HEK293 (cell line): ENCODE results near the gene HTR1D.
A peak's percentile ranks its signal among the peaks of the same experiment; 100 is the strongest.

Source experiments
- BCL11B ChIP-seq: fragments of 450-650 bp; formaldehyde crosslinking; IDR thresholded peaks from 2 replicates; pipeline ENCODE4 v1.5.1; 2016; ENCODE audit warnings: low read depth, missing biosample characterization, missing genetic modification characterization
- IKZF3 ChIP-seq: fragments of 450-650 bp; IDR thresholded peaks from 2 replicates; pipeline ENCODE4 v1.5.0; 2018; ENCODE audit warnings: missing biosample characterization, mild to moderate bottlenecking, missing genetic modification characterization, moderate library complexity
- KLF7 ChIP-seq: fragments of 450-650 bp; formaldehyde crosslinking; IDR thresholded peaks from 2 replicates; pipeline ENCODE4 v1.5.1; 2016; ENCODE audit warnings: missing biosample characterization, missing genetic modification characterization, borderline replicate concordance
- PRDM1 ChIP-seq: fragments of 450-650 bp; formaldehyde crosslinking; IDR thresholded peaks from 2 replicates; pipeline ENCODE4; 2016; ENCODE audit warnings: missing biosample characterization, missing genetic modification characterization
- SP7 ChIP-seq: fragments of 450-650 bp; formaldehyde crosslinking; IDR thresholded peaks from 2 replicates; pipeline ENCODE4 v1.5.1; 2016; ENCODE audit warnings: missing biosample characterization, missing genetic modification characterization
- TRIM28 ChIP-seq: IDR thresholded peaks from 2 replicates; pipeline ENCODE4 v1.6.1; 2011; ENCODE audit warnings: low read length, control low read depth, borderline replicate concordance
- ZBTB17 ChIP-seq: fragments of 450-650 bp; formaldehyde crosslinking; IDR thresholded peaks from 2 replicates; pipeline ENCODE4 v1.5.1; 2016; ENCODE audit warnings: missing biosample characterization, missing genetic modification characterization
- ZBTB20 ChIP-seq: fragments of 450-650 bp; formaldehyde crosslinking; IDR thresholded peaks from 2 replicates; pipeline ENCODE4 v1.5.1; 2016; ENCODE audit warnings: missing biosample characterization, missing genetic modification characterization
- ZFHX2 ChIP-seq: fragments of 450-650 bp; formaldehyde crosslinking; conservative IDR thresholded peaks from 2 replicates; pipeline ENCODE4 v1.5.1; 2016; ENCODE audit warnings: missing biosample characterization, missing genetic modification characterization
- ZNF10 ChIP-seq: fragments of 450-650 bp; formaldehyde crosslinking; IDR thresholded peaks from 2 replicates; pipeline ENCODE4 v1.5.1; 2017; ENCODE audit warnings: missing biosample characterization, missing genetic modification characterization
- ZNF16 ChIP-seq: fragments of 450-650 bp; formaldehyde crosslinking; IDR thresholded peaks from 2 replicates; pipeline ENCODE4 v1.5.1; 2016; ENCODE audit warnings: low read depth, missing biosample characterization, missing genetic modification characterization
- ZNF169 ChIP-seq: fragments of 450-650 bp; formaldehyde crosslinking; IDR thresholded peaks from 2 replicates; pipeline ENCODE4 v1.5.1; 2016; ENCODE audit warnings: missing biosample characterization, missing genetic modification characterization
- ZNF175 ChIP-seq: fragments of 450-650 bp; formaldehyde crosslinking; IDR thresholded peaks from 2 replicates; pipeline ENCODE4 v1.5.1; 2016; ENCODE audit warnings: missing biosample characterization, missing genetic modification characterization
- ZNF221 ChIP-seq: fragments of 450-650 bp; formaldehyde crosslinking; IDR thresholded peaks from 2 replicates; pipeline ENCODE4 v1.5.1; 2017; ENCODE audit warnings: missing biosample characterization, missing genetic modification characterization, borderline replicate concordance
- ZNF248 ChIP-seq: fragments of 450-650 bp; formaldehyde crosslinking; IDR thresholded peaks from 2 replicates; pipeline ENCODE4 v1.5.1; 2017; ENCODE audit warnings: missing biosample characterization, missing genetic modification characterization
- ZNF266 ChIP-seq: fragments of 450-650 bp; formaldehyde crosslinking; IDR thresholded peaks from 2 replicates; pipeline ENCODE4 v1.5.1; 2016; ENCODE audit warnings: missing biosample characterization, missing genetic modification characterization, low read depth
- ZNF510 ChIP-seq: fragments of 450-650 bp; formaldehyde crosslinking; IDR thresholded peaks from 2 replicates; pipeline ENCODE4 v1.5.1; 2018; ENCODE audit warnings: mild to moderate bottlenecking, missing genetic modification characterization, missing biosample characterization; ENCODE audit not compliant: insufficient replicate concordance
- ZNF521 ChIP-seq: fragments of 450-650 bp; formaldehyde crosslinking; IDR thresholded peaks from 2 replicates; pipeline ENCODE4 v1.5.1; 2017; ENCODE audit warnings: missing biosample characterization, mild to moderate bottlenecking, missing genetic modification characterization
- ZNF549 ChIP-seq: fragments of 450-650 bp; IDR thresholded peaks from 2 replicates; pipeline ENCODE4 v1.5.1; 2018; ENCODE audit warnings: missing biosample characterization, missing genetic modification characterization, mild to moderate bottlenecking, inconsistent platforms, moderate library complexity
- ZNF571 ChIP-seq: fragments of 450-650 bp; formaldehyde crosslinking; IDR thresholded peaks from 2 replicates; pipeline ENCODE4 v1.5.0; 2017; ENCODE audit warnings: missing biosample characterization, missing genetic modification characterization
- ZNF600 ChIP-seq: fragments of 450-650 bp; formaldehyde crosslinking; IDR thresholded peaks from 2 replicates; pipeline ENCODE4 v1.5.1; 2016; ENCODE audit warnings: missing biosample characterization, missing genetic modification characterization
- ZNF621 ChIP-seq: fragments of 450-650 bp; formaldehyde crosslinking; IDR thresholded peaks from 2 replicates; pipeline ENCODE4 v1.5.1; 2017; ENCODE audit warnings: missing biosample characterization, missing genetic modification characterization
- ZNF623 ChIP-seq: fragments of 450-650 bp; formaldehyde crosslinking; IDR thresholded peaks from 2 replicates; pipeline ENCODE4 v1.5.1; 2016; ENCODE audit warnings: missing biosample characterization, missing genetic modification characterization
- ZNF658 ChIP-seq: fragments of 450-650 bp; formaldehyde crosslinking; IDR thresholded peaks from 2 replicates; pipeline ENCODE4; 2016; ENCODE audit warnings: missing biosample characterization, missing genetic modification characterization
- ZNF660 ChIP-seq: fragments of 450-650 bp; IDR thresholded peaks from 2 replicates; pipeline ENCODE4 v1.5.1; 2018; ENCODE audit warnings: missing biosample characterization, mild to moderate bottlenecking, missing genetic modification characterization
- ZNF837 ChIP-seq: fragments of 450-650 bp; formaldehyde crosslinking; IDR thresholded peaks from 2 replicates; pipeline ENCODE4 v1.5.1; 2016; ENCODE audit warnings: missing biosample characterization, missing genetic modification characterization
- ZXDB ChIP-seq: fragments of 450-650 bp; formaldehyde crosslinking; IDR thresholded peaks from 2 replicates; pipeline ENCODE4 v1.5.1; 2016; ENCODE audit warnings: missing biosample characterization, missing genetic modification characterization
- TF ChIP-seq, protein P1 (sequence below): fragments of 450-650 bp; formaldehyde crosslinking; conservative IDR thresholded peaks from 2 replicates; pipeline ENCODE4 v1.5.1; 2016; ENCODE audit warnings: low read depth, missing biosample characterization, missing genetic modification characterization
- TF ChIP-seq, protein P2 (sequence below): fragments of 450-650 bp; formaldehyde crosslinking; IDR thresholded peaks from 2 replicates; pipeline ENCODE4 v1.5.1; 2016; ENCODE audit warnings: missing biosample characterization, missing genetic modification characterization
- TF ChIP-seq, protein P3 (sequence below): fragments of 450-650 bp; formaldehyde crosslinking; conservative IDR thresholded peaks from 2 replicates; pipeline ENCODE4 v1.5.1; 2016; ENCODE audit warnings: low read depth, missing biosample characterization, missing genetic modification characterization

HTR1D gene

DNA sequence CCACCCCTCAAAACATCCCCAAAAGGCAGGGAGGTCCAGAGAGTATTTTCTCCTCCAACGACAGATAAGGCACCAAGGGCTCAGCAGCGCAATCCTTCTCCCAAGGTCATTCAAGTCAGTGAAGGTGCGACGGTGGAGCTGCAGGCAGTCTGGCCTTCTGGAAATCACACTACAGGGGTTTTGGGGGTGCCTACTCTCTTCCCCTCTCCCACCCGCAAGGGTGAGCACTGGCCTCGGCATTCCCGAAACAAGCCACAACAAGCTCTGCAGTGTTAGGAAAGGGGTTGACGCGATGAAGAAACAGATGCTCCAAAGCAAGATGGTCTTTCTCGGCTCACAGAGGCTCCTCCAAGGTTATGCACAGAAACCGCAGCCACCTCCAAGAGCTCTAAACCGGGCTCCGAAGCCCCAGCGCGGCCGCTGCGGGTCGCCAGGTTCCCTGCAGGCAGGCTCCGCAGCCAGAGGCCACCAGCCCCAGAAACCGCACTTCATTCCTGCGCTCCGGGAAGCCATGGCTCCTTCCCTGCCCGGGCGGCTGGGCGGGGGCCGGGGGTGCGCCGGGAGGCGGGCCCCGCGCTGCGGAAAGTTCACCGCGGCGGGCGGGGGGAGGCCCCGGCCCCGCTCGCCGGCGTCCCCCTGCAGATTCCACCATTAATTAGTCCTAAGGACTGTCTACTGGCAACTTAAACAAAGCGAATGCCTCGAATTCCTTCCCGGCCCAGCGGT, 49.8 kb downstream of the HTR1D start (continued):
- TF ChIP-seq, protein P1, sequence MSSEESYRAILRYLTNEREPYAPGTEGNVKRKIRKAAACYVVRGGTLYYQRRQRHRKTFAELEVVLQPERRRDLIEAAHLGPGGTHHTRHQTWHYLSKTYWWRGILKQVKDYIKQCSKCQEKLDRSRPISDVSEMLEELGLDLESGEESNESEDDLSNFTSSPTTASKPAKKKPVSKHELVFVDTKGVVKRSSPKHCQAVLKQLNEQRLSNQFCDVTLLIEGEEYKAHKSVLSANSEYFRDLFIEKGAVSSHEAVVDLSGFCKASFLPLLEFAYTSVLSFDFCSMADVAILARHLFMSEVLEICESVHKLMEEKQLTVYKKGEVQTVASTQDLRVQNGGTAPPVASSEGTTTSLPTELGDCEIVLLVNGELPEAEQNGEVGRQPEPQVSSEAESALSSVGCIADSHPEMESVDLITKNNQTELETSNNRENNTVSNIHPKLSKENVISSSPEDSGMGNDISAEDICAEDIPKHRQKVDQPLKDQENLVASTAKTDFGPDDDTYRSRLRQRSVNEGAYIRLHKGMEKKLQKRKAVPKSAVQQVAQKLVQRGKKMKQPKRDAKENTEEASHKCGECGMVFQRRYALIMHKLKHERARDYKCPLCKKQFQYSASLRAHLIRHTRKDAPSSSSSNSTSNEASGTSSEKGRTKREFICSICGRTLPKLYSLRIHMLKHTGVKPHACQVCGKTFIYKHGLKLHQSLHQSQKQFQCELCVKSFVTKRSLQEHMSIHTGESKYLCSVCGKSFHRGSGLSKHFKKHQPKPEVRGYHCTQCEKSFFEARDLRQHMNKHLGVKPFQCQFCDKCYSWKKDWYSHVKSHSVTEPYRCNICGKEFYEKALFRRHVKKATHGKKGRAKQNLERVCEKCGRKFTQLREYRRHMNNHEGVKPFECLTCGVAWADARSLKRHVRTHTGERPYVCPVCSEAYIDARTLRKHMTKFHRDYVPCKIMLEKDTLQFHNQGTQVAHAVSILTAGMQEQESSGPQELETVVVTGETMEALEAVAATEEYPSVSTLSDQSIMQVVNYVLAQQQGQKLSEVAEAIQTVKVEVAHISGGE (tag by site-specific recombination), result no peak
- TF ChIP-seq ZNF266 (tag by site-specific recombination) (no peak), IKZF3 (tag by site-specific recombination) (peak; percentile 86), ZNF660 (tag by site-specific recombination) (peak; percentile 39; the same call in 1 of the 2 replicates), ZNF549 (tag by site-specific recombination) (no peak), ZBTB17 (tag by site-specific recombination) (peak; percentile 50; the same call in 1 of the 2 replicates), ZNF600 (peak; percentile 95), ZBTB20 (tag by site-specific recombination) (peak; percentile 86), SP7 (tag by site-specific recombination) (peak; percentile 37; the same call in 1 of the 2 replicates), ZNF658 (tag by site-specific recombination) (no peak), ZNF169 (no peak), ZNF16 (tag by site-specific recombination) (no peak), ZNF248 (tag by site-specific recombination) (no peak), ZXDB (tag by site-specific recombination) (no peak), KLF7 (tag by site-specific recombination) (no peak), ZNF10 (tag by site-specific recombination) (no peak), ZNF571 (tag by site-specific recombination) (no peak), ZNF175 (tag by site-specific recombination) (no peak), ZNF621 (no peak), ZNF521 (tag by site-specific recombination) (no peak), ZNF221 (tag by site-specific recombination) (no peak), PRDM1 (no peak), TRIM28 (0 out of 2 replicates have a peak, but pooled peaks have one; percentile 22), BCL11B (tag by site-specific recombination) (no peak), ZNF510 (tag by site-specific recombination) (no peak), ZNF837 (no peak), ZFHX2 (no peak), ZNF623 (tag by site-specific recombination) (no peak)
- TF ChIP-seq, protein P2, sequence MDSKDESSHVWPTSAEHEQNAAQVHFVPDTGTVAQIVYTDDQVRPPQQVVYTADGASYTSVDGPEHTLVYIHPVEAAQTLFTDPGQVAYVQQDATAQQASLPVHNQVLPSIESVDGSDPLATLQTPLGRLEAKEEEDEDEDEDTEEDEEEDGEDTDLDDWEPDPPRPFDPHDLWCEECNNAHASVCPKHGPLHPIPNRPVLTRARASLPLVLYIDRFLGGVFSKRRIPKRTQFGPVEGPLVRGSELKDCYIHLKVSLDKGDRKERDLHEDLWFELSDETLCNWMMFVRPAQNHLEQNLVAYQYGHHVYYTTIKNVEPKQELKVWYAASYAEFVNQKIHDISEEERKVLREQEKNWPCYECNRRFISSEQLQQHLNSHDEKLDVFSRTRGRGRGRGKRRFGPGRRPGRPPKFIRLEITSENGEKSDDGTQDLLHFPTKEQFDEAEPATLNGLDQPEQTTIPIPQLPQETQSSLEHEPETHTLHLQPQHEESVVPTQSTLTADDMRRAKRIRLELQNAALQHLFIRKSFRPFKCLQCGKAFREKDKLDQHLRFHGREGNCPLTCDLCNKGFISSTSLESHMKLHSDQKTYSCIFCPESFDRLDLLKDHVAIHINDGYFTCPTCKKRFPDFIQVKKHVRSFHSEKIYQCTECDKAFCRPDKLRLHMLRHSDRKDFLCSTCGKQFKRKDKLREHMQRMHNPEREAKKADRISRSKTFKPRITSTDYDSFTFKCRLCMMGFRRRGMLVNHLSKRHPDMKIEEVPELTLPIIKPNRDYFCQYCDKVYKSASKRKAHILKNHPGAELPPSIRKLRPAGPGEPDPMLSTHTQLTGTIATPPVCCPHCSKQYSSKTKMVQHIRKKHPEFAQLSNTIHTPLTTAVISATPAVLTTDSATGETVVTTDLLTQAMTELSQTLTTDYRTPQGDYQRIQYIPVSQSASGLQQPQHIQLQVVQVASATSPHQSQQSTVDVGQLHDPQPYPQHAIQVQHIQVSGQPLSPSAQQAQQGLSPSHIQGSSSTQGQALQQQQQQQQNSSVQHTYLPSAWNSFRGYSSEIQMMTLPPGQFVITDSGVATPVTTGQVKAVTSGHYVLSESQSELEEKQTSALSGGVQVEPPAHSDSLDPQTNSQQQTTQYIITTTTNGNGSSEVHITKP, result peak; percentile 53
- TF ChIP-seq, protein P3, sequence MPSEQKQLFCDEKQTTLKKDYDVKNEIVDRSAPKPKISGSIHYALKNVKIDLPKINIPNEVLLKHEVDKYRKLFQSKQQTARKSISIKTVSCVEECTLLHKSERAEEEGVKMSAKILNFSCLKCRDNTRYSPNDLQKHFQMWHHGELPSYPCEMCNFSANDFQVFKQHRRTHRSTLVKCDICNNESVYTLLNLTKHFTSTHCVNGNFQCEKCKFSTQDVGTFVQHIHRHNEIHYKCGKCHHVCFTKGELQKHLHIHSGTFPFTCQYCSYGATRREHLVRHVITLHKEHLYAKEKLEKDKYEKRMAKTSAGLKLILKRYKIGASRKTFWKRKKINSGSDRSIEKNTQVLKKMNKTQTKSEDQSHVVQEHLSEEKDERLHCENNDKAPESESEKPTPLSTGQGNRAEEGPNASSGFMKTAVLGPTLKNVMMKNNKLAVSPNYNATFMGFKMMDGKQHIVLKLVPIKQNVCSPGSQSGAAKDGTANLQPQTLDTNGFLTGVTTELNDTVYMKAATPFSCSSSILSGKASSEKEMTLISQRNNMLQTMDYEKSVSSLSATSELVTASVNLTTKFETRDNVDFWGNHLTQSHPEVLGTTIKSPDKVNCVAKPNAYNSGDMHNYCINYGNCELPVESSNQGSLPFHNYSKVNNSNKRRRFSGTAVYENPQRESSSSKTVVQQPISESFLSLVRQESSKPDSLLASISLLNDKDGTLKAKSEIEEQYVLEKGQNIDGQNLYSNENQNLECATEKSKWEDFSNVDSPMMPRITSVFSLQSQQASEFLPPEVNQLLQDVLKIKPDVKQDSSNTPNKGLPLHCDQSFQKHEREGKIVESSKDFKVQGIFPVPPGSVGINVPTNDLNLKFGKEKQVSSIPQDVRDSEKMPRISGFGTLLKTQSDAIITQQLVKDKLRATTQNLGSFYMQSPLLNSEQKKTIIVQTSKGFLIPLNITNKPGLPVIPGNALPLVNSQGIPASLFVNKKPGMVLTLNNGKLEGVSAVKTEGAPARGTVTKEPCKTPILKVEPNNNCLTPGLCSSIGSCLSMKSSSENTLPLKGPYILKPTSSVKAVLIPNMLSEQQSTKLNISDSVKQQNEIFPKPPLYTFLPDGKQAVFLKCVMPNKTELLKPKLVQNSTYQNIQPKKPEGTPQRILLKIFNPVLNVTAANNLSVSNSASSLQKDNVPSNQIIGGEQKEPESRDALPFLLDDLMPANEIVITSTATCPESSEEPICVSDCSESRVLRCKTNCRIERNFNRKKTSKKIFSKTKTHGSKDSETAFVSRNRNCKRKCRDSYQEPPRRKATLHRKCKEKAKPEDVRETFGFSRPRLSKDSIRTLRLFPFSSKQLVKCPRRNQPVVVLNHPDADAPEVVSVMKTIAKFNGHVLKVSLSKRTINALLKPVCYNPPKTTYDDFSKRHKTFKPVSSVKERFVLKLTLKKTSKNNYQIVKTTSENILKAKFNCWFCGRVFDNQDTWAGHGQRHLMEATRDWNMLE, result no peak
